Tibial nerve (tissue), 4 donors: ENCODE measurements around the gene ALOX15B. TPM values are rescaled to one million over a fixed set of nuclear protein-coding genes. Genes with fewer than 3 reads are reported as not detected.
"Not testable (repeated sequence)": the region's sequence is repeated elsewhere in the genome, so short reads cannot be mapped to it uniquely, and the experiment has no call there.

Source experiments
- DNase-seq, 2 donors: peaks; one replicate each; pipeline ENCODE4 v3.0.0-alpha.2; 2019; ENCODE audit warnings: low spot score in 2 of 2
- H3K27ac ChIP-seq, 4 donors: fragments of 200-600 bp; sonication (generic) in 3 of 4; one replicate each; pipeline ENCODE4 v1.5.1; 2017 to 2019; ENCODE audit warnings: mild to moderate bottlenecking in 1 of 4
- H3K27me3 ChIP-seq, 2 donors: fragments of 200-600 bp; sonication (generic) in 1 of 2; one replicate each; pipeline versions ENCODE4 v1.5.1 to v1.6.0; 2017 to 2019
- H3K36me3 ChIP-seq, 3 donors: fragments of 200-600 bp; sonication (generic); one replicate each; pipeline ENCODE4 v1.5.1; 2018 to 2019
- H3K4me1 ChIP-seq, 4 donors: fragments of 200-600 bp; sonication (generic) in 3 of 4; one replicate each; pipeline ENCODE4 v1.5.1; 2017 to 2019
- H3K4me3 ChIP-seq, 4 donors: fragments of 200-600 bp; sonication (generic) in 3 of 4; one replicate each; pipeline ENCODE4 v1.5.1; 2017 to 2019; ENCODE audit warnings: mild to moderate bottlenecking in 1 of 4, moderate library complexity in 1 of 4
- H3K9me3 ChIP-seq, 4 donors: fragments of 200-600 bp; sonication (generic) in 3 of 4; one replicate each; pipeline ENCODE4 v1.5.1; 2017 to 2019
- EP300 ChIP-seq, 2 donors: sonication (generic); formaldehyde crosslinking; IDR thresholded peaks; one replicate each; pipeline ENCODE4 v1.6.1; 2017; ENCODE audit warnings: antibody characterized with exemption in 2 of 2, mild to moderate bottlenecking in 1 of 2
- POLR2A ChIP-seq, 2 donors: fragments of 450-650 bp; IDR thresholded peaks; one replicate each; pipeline ENCODE4 v1.6.1; 2017; ENCODE audit warnings: antibody characterized with exemption in 2 of 2, mild to moderate bottlenecking in 2 of 2, moderate library complexity in 2 of 2
- WGBS, 2 donors: methylation state at CpG; one replicate each; pipeline ENCODE4 v1.1.5; 2018; 5-methylcytosine and 5-hydroxymethylcytosine counted together
- total RNA-seq, 4 donors: library from RNA; depleted of rRNA; stranded (reverse); fragments of >200 nt; gene quantifications; one replicate each; pipeline ENCODE4 v1.1.0, GENCODE V29; 2016
- TF ChIP-seq, protein P1 (sequence below), 5 experiments: fragments of 200-600 bp in 3 of 5; fragments of 450-650 bp in 2 of 5; sonication (generic) in 3 of 5; IDR thresholded peaks; one replicate each; pipeline ENCODE4 v1.5.1; 2016 to 2019; ENCODE audit warnings: antibody characterized with exemption in 5 of 5, mild to moderate bottlenecking in 3 of 5, moderate library complexity in 2 of 5

ALOX15B gene
- total RNA-seq, 4 donors from 2014 or later = 3.8 to 22.8 (median 9.3) TPM

DNA sequence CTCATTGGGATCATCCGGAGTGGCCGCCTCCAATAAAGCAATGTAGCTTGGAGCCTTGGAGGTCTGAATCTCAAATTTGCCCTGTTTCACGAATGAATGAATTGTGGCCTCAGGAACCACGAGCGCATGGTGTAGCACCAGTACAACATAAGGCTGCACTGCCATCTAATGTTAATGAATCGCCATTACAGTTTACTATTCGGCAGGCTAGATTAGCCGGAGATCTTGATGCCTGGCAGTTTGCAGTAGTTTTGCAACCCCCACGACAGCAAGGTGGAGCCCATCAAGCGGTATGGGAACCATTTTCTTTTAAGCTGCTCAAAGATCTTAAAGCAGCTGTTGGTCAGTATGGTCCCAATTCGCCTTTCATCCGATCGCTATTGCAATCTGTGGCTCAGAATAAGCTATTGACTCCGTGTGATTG is 18.8 kb downstream of the ALOX15B start:
- DNase-seq = peak in 1 of 2 donors; percentile 81
- no peaks in the 10 kb centered on the region for H3K9me3 ChIP-seq
- peaks cover 0 to 25% (median 3%) of the 10 kb centered on the region in 4 donors for H3K4me1 ChIP-seq
- H3K36me3 ChIP-seq = no peaks in the 10 kb centered on the region
- no peak overlapping the region for H3K4me3 ChIP-seq
- TF ChIP-seq POLR2A (IDR thresholded peaks at IDR 0.05) = no peak
- TF ChIP-seq EP300 (IDR thresholded peaks at IDR 0.05) = peak in 1 of 2 donors; percentile 28
- TF ChIP-seq, protein P1, sequence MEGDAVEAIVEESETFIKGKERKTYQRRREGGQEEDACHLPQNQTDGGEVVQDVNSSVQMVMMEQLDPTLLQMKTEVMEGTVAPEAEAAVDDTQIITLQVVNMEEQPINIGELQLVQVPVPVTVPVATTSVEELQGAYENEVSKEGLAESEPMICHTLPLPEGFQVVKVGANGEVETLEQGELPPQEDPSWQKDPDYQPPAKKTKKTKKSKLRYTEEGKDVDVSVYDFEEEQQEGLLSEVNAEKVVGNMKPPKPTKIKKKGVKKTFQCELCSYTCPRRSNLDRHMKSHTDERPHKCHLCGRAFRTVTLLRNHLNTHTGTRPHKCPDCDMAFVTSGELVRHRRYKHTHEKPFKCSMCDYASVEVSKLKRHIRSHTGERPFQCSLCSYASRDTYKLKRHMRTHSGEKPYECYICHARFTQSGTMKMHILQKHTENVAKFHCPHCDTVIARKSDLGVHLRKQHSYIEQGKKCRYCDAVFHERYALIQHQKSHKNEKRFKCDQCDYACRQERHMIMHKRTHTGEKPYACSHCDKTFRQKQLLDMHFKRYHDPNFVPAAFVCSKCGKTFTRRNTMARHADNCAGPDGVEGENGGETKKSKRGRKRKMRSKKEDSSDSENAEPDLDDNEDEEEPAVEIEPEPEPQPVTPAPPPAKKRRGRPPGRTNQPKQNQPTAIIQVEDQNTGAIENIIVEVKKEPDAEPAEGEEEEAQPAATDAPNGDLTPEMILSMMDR (IDR thresholded peaks at IDR 0.05) = peak; percentile 64 to 79 (median 73)
- no peak overlapping the region for H3K27ac ChIP-seq
- peaks cover 0 to 52% of the 10 kb centered on the region in 2 donors for H3K27me3 ChIP-seq
- 6 to 7% methylated on average over 12 to 14 of the region's 14 CpGs for WGBS, 2 donors

DNA sequence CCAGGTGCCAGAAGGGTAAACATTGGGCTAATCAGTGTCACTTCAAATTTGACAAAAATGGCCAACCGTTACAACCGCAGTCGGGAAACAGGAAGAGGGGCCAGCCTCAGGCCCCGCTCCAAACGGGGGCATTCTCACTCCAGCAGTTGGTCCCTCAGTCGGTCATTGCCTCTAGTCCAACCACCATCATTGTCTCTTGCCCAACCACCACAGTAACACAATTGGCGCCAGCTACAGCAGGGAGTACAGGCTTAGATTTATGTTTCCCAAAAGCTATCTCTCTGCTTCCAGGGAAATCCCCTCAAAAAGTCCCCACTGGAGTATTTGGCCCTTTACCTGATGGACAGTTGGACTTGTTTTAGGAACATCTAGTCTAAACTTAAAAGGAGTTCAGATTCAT is 20.3 kb downstream of the ALOX15B start:
- H3K27ac ChIP-seq = no peak overlapping the region
- no peaks in the 10 kb centered on the region for H3K9me3 ChIP-seq
- peaks cover 0 to 66% of the 10 kb centered on the region in 2 donors for H3K27me3 ChIP-seq
- TF ChIP-seq POLR2A (IDR thresholded peaks at IDR 0.05) = no peak
- TF ChIP-seq, protein P1 (IDR thresholded peaks at IDR 0.05) = no peak
- peaks cover 0 to 30% (median 3%) of the 10 kb centered on the region in 4 donors for H3K4me1 ChIP-seq
- WGBS, 2 donors = 19 to 32% methylated on average over 7 of the region's 7 CpGs
- no peak for DNase-seq
- H3K36me3 ChIP-seq = no peaks in the 10 kb centered on the region
- H3K4me3 ChIP-seq = no peak overlapping the region

DNA sequence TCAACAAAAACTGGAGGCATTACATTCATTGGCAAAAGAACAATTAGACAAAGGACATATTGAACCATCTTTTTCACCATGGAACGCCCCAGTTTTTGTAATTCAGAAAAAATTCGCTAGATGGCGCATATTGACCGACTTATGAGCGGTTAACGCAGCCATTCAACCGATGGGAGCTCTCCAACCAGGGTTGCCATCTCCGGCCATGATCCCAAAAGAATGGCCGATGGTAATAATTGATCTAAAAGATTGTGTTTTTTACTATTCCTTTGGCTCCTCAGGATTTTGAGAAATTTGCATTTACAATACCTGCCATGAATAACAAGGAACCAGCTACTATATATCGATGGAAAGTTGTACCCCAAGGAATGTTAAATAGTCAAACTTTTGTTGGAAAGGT is 21.4 kb downstream of the ALOX15B start:
- no peak overlapping the region for H3K4me3 ChIP-seq
- H3K36me3 ChIP-seq = no peaks in the 10 kb centered on the region
- H3K4me1 ChIP-seq = peaks cover 0 to 30% (median 3%) of the 10 kb centered on the region in 4 donors
- 4 to 9% methylated on average over 10 of the region's 10 CpGs for WGBS, 2 donors
- TF ChIP-seq, protein P1 (IDR thresholded peaks at IDR 0.05) = peak; percentile 60 to 80 (median 77)
- no peak for TF ChIP-seq POLR2A (IDR thresholded peaks at IDR 0.05)
- H3K9me3 ChIP-seq = no peaks in the 10 kb centered on the region
- DNase-seq = peak in 1 of 2 donors; percentile 89
- no peak overlapping the region for H3K27ac ChIP-seq
- peaks cover 0 to 74% of the 10 kb centered on the region in 2 donors for H3K27me3 ChIP-seq

DNA sequence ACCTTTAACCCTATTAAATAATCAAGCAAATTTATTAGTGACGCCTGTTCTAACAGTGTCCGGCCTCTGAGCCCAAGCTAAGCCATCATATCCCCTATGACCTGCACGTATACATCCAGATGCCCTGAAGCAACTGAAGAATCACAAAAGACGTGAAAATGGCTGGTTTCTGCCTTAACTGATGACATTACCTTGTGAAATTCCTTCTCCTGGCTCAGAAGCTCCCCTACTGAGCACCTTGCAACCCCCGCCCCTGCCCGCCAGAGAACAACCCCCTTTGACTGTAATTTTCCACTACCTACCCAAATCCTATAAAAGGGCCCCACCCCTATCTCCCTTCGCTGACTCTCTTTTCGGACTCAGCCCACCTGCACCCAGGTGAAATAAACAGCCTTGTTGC is 23.0 kb downstream of the ALOX15B start:
- 34 to 54% methylated on average over 8 of the region's 8 CpGs for WGBS, 2 donors
- not testable (repeated sequence) for DNase-seq, H3K9me3 ChIP-seq

DNA sequence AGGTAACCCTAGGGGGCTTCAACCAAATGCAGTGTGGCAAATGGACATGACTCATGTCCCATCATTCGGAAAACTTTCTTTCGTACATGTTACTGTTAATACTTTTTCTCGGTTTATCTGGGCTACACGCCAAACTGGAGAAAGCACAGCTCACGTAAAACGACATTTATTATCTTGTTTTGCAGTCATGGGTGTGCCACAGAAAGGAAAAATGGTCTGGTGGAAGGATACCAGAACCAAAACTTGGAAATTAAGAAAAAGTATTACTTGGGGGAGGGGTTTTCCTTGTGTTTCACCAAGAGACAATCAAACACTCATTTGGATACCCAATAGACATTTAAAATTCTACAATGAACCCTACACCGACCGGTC is 23.6 kb downstream of the ALOX15B start:
- H3K27me3 ChIP-seq = peaks cover 0 to 74% of the 10 kb centered on the region in 2 donors
- no peaks in the 10 kb centered on the region for H3K36me3 ChIP-seq
- TF ChIP-seq POLR2A (IDR thresholded peaks at IDR 0.05) (no peak), EP300 (IDR thresholded peaks at IDR 0.05) (no peak)
- TF ChIP-seq, protein P1 (IDR thresholded peaks at IDR 0.05) = no peak
- 11% methylated on average over 8 of the region's 8 CpGs for WGBS, 2 donors
- H3K27ac ChIP-seq = no peak overlapping the region
- H3K4me1 ChIP-seq = peaks cover 0 to 27% (median 0%) of the 10 kb centered on the region in 4 donors
- no peak for DNase-seq
- no peaks in the 10 kb centered on the region for H3K9me3 ChIP-seq
- H3K4me3 ChIP-seq = peak overlapping the region in 1 of 4 donors; percentile 17

More for the DNA sequence above, 23.0 kb downstream of the ALOX15B start:
- H3K4me1 ChIP-seq = peaks cover 0 to 30% (median 0%) of the 10 kb centered on the region in 4 donors
- not testable (repeated sequence) for H3K36me3 ChIP-seq, H3K27ac ChIP-seq, H3K4me3 ChIP-seq
- peaks cover 0 to 74% of the 10 kb centered on the region in 2 donors for H3K27me3 ChIP-seq
